NCI-H526 (cell line): Measurements from ENCODE around the gene ALDH1L2.
A peak's percentile ranks its signal among the peaks of the same experiment; 100 is the strongest.

Source experiments
- DNase-seq, 2 experiments: peaks; one replicate each; lab custom pipeline; 2025; lab: John Stamatoyannopoulos, UW

Gene ALDH1L2

GRCh38 chr12:105032703-105033357, 51.4 kb downstream of the ALDH1L2 start:
- no peak for DNase-seq

DNA sequence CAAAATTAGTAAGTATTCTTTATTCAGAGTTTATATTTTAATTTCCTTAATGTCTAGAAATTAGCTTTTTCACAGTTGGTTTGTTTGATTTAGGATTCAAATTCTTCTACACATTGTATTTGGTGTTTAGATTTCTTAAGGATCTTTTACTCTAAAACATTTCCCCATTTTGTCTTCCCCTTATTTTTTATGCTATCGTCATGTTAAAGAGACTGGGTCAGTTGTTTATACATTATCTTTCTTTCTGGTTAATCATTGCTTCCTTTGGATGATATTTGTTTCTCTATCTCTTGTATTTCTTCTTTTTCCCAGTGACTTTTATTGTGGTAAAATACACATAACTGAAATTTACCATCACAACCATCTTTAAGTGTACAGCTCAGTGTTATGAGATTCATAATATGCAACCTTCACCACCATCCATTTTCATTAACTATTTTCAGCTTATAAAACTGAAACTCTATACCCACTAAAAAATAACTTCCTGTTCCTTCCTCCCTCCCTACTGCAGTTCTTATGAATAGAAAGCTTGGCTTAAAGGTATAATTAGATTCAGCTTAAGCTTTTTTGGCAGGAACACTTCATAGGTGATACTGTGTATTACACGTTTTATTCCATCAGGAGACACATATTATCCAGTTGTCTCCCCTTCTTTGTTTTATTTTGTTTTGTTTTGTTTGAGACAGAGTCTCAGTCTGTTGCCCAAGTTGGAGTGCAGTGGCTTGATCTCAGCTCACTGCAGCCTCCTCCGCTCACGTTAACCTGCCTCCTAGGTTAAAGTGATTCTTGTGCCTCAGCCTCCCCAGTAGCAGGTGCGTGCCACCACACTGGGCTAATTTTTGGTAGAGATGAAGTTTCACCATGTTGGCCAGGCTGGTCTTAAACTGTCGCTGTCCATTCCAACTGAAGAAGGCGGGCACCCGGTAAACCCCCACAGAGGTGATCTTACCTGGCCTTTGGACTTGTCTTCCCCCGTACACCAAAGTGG, 53.1 kb downstream of the ALDH1L2 start:
- no peak for DNase-seq

- no peak for DNase-seq
These were observed 57.8 kb downstream of the ALDH1L2 start for GRCh38 chr12:105026411-105026810.

DNA sequence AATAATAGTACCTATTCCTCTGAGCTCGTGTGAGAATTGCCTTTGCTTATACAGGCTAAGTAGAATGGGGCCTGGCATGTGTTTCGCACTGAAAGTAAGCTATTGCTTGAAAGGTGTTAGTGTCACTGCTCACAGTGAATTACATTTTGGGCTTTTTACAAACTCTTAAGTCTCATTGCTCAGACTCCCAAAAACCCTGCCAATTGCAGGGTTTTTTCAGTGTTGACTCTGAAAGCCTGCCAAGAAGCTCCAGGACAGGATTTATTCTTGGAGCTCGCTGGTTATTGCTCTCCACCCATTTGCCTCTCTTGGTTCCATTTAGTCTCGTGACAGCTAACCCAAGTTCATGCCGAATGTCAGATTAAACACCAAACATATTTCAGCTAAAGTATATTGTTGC, 58.4 kb downstream of the ALDH1L2 start:
- no peak for DNase-seq

DNA sequence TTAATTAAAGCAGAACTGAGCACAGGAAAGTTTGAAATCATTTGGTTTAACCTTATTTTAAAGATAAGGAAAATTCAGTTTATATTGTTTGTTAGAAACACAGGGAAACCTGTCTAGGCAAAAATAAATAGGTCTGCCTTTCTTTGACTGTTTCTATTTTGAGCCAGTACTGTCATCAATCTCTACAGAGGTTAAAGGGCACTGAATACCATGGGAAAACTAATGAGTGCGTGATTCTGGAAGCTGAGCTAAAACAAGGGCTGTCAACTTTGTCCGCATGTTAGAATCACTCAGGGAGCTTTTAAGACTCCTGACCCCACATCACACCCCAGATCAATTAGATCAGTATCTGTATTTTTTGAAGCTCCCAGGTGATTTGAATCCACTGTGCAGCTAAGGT, 59.3 kb downstream of the ALDH1L2 start:
- no peak for DNase-seq

DNA sequence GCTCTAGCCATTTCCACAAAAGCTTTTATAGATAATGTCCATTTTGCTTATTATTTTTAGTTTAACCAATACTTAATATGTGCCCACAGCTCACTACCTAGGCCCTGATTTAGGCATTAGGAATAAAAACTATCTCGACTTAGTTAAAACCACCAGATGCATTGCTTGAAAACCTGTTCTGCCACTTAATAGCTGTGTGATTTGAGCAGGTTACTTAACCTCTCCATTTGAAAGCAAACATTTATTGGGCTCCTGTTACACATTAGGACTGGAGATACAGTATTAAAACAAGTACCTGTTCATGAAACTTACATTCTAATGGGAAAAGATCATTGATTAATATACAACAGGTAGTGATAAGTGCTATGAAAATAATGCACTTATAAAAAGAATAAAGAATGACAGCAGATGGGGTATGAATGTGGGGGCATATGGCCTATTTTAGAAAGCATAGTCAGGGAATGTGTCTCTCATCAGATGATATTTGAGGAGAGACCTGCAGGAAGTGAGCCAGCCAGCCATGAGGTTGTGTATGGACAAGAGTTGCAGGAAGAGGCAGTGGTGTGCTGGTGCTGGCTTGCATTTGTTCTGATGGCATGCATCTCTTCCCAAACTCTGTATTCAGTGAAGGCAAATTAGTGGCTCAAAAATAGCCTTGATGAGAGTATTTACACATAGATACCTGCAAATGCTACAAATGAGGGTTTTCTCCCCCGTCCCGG, 63.9 kb downstream of the ALDH1L2 start:
- peak in 1 of 2 experiments; percentile 7 for DNase-seq

DNA sequence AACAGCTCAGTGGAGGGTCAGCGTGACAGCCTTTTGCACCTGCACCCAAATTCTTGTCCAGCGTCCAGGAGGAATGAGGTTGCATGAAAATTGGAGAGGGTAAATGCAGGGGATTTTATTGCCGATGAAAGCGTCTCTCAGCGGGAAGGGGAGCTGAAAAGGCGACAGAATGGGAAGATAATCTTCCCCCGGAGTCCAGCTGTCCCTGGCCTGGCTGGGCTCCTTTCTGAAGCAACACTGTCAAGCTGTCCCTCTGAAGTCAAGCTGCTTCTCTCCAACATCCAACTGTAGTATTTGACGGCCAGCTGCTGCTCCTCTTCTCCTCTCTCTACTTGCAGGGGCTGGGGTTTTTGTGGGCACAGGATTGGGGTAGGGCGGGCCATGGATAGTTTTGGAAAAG, 65.5 kb downstream of the ALDH1L2 start:
- no peak for DNase-seq

DNA sequence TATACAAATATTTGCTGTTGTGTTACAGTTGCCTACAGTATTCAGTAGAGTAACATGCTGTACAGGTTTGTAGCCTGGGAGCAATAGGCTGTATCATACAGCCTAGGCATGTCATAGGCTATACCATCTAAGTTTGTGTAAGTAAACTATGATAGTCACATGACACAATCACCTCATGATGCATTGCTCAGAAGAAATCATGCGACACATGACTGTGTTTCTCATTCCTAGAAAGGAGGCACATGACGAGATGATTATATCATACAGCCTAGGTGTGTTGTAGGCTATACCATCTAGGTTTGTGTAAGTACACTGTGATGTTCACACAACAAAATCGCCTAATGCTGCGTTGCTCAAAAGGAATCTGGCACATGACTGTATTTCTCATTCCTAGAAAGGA, 66.2 kb downstream of the ALDH1L2 start:
- no peak for DNase-seq

- DNase-seq: no peak
These were observed 68.7 kb downstream of the ALDH1L2 start for GRCh38 chr12:105015543-105015942.

GRCh38 chr12:105014603-105015002, 69.7 kb downstream of the ALDH1L2 start:
- no peak for DNase-seq

- no peak for DNase-seq
These were observed 70.4 kb downstream of the ALDH1L2 start for GRCh38 chr12:105013892-105014291.

GRCh38 chr12:105001476-105001875, 82.8 kb downstream of the ALDH1L2 start:
- DNase-seq: no peak

GRCh38 chr12:104999347-104999685, 84.9 kb downstream of the ALDH1L2 start:
- DNase-seq: no peak

DNA sequence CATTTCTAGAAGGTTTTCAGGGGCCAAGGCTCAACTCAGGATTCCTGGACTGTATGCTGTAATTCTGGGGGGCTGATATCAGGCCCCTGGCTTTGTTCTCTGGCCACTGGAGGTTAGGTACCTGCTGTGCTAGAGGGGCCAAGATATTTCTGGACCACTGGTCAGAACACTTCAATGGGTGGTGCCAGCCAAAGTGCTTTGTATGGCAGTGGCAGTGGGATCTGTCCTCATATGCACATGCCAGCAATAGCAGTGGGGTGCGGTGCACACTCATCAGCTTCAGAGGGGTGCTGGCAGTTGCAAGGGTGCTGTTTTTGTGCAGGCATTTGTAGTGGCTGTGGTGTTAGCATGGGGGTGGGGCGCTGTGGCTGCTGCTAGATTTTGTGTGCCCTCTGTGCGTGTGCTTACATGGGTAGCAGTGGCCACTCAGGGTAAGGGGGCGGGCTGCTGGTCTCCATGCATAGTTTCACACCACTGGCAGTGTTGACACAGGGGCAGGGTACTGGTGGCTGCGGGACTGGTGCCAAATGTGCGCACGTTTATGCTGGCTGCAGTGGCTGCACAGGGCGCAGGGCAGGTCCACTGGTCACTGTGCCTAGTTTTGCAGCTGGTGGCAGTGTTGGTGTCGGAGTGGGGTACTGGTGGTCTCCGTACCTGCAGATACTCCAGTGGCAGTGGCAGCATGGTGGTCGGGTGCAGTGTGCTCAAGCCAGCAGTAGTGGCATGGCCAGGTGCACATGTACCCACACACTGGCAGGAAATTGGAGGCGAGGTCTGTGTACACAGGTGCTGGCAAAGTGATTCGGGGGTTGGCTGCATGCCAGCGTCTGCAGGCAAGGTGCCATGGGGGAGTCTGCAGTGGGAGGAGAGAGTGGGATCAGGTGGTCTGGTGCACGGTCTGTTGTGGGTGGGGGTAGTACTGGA, 85.6 kb downstream of the ALDH1L2 start:
- DNase-seq: peak in 1 of 2 experiments; percentile 26

- DNase-seq: no peak
These were observed 86.7 kb downstream of the ALDH1L2 start for GRCh38 chr12:104997541-104997940.

- DNase-seq: no peak
These were observed 89.9 kb downstream of the ALDH1L2 start for GRCh38 chr12:104994336-104994735.

DNA sequence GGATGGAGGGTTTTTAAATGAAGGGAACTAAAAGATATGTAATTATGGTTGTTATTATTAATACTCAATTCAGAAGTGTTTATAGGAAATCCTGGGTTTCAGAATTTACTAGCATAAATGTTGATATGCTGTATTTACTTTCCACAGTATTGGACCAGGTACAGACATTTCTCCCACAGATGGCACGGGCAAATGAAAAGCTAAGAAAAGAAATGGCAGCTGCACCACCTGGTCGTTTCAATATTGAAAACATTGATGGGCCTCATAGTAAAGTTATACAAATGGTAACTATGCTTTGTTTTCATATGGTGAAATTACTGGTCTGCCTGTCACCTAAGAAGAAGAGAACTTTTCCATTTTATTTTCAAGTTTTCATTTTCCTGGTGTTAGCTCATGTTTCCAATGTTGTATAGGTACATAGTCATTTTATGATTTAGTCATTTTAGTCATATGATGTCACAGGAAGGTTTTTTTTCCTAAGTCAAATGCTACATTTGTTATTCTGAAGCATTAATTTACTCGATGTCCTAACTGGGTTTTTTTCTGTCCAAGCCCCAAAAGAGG, 92.6 kb downstream of the ALDH1L2 start:
- no peak for DNase-seq

- no peak for DNase-seq
These were observed 93.3 kb downstream of the ALDH1L2 start for GRCh38 chr12:104990950-104991349.

DNA sequence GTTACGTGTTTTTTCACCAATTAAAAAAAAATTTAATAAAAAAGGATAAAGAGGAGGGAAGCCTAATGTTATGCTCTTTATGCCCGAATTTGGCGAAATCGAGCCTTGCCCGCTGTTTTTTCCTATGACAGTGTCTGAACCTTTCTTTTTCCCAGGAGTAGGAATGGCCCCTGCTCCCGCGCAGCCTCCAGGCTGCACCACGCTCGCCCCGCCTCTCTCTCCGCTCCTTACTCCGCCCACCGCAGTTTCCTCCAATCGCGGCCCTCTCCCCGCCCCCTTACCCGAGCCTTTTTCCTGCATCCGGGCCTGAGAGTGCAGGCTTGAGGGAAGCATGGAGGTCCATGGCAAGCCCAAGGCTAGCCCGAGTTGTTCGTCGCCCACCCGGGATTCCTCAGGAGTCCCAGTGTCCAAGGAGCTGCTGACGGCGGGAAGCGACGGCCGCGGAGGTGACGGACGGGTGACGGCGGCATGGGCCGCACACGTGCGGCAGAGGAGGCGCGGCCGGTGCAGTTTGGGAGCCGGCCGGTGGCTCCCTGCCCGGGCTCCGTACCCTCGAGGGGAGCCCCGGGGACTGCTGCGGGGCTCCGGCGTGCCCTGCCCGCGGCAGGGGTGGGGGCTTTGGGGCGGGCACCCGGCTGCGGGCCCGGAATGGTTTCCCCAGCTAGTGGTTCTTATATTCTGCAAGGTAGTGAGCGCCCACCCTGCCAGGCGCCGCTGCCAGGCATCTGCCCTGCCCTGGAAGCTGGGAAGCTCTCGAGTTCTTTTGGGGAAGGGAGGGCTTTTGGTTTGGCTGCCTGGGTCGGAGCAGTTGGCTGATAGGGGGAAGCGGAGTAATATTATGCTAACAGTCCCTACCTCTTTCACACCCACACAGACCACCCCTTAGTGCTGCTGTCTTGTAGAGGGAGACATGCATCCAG, 98.0 kb downstream of the ALDH1L2 start, which contains the start of gene NOPCHAP1:
TSS of gene NOPCHAP1 (plus strand) at position 295 of the 920 bp plus-strand sequence. CDS start at position 332, 37 bp downstream.
- peak; percentile 74 to 95 for DNase-seq

DNA sequence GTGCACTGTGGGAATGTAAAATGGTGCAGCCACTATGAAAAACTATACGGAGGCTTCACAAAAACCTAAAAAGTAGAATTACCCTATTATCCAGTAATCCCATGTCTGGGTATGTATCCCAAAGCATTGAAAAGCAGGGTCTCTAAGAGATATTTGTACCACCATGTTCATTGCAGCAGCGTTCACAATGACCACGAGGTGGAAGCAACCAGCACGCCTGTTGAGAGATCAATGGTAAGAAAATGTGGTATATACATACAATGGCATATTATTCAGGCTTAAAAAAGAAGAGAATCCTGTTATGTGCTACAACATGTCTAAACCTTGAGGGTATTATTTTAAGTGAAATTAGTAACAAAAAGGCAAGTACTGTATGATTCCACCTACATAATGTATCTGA, 99.1 kb downstream of the ALDH1L2 start:
- peak; percentile 3 to 22 for DNase-seq
